Epithelial cell of proximal tubule (primary cell): ENCODE data around the gene DGKK. TPM values are rescaled to one million over a fixed set of nuclear protein-coding genes. Genes with fewer than 3 reads are reported as not detected.
A peak's percentile ranks its signal among the peaks of the same experiment; 100 is the strongest.
"Not testable (repeated sequence)": the region's sequence is repeated elsewhere in the genome, so short reads cannot be mapped to it uniquely, and the experiment has no call there.

Experiments
- DNase-seq: peaks from one replicate; pipeline ENCODE4 v3.0.0-alpha.2; 2011; ENCODE audit warnings: low read depth
- H3K4me3 ChIP-seq: 2 replicates; pipeline ENCODE4 v1.5.1; 2011; ENCODE audit warnings: low read depth, mild to moderate bottlenecking, low read length
- CTCF ChIP-seq: conservative IDR thresholded peaks from 2 replicates; pipeline ENCODE4 v1.5.1; 2012; ENCODE audit warnings: low read depth, mild to moderate bottlenecking, low read length
- total RNA-seq: library from RNA; depleted of rRNA; stranded (reverse); fragments of >200 nt; gene quantifications from 2 replicates; pipeline ENCODE4 v1.2.3, GENCODE V29; 2015

The DGKK gene
- total RNA-seq, 1 donor from 2014 or later, result not detected

GRCh38 chrX:50333308-50333707 lies 137.3 kb downstream of the DGKK start:
- no peak for DNase-seq
- TF ChIP-seq CTCF, result no peak
- no peak overlapping the region for H3K4me3 ChIP-seq

GRCh38 chrX:50332668-50333067 lies 138.0 kb downstream of the DGKK start:
- TF ChIP-seq CTCF, result peak; percentile 8
- H3K4me3 ChIP-seq, DNase-seq: not testable (repeated sequence)

- TF ChIP-seq CTCF, result no peak
- no peak for DNase-seq
- H3K4me3 ChIP-seq, result no peak overlapping the region
Measured at GRCh38 chrX:50327235-50327634, 143.4 kb downstream of the DGKK start.
